ENCODE data around the gene DEPDC4.
A peak's percentile ranks its signal among the peaks of the same experiment; 100 is the strongest.
"Not testable (repeated sequence)": the region's sequence is repeated elsewhere in the genome, so short reads cannot be mapped to it uniquely, and the experiment has no call there.

The DEPDC4 gene

DNA sequence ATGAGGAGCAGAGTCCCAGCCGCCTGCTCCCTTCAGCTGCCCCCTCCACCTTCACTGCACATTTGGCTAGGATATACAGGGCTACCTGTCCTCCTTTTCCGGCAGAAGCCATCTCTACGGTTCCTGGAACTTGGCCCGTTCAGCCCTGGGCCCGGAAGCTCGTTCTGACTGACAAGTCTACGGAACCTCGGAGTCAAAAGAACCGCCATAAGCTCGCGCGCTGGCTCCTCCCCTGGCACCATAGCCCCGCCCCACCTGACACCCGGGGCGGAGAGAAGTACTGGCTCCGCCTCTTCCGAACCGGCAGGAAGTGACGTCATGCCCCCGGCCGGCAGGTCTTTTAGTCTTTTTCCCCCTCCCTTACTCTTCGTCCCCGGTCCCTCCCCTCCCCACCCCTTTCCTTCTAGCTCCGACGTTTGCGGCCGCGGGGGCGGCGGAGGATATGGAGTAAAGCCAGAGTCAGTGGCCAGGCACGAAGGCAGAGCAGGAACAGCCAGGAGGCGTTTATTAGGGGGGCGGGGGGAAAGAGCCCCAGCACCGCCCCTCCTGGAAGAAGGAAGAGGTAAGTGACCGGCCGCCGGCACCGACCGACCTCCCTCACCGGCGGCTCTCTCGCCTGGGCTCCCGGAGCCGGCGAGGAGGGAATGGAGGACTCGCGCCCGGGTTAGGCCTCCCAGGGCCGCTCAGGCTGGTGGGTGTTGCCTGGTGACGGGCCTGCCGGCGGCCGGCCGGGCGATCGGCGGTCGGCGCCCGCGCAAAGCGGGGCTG, at the start of gene DEPDC4, which contains the start of gene SCYL2:
DEPDC4 (minus strand) TSS at position 245 of the 768 bp plus-strand sequence; CDS start at position 242, 3 bp downstream.
SCYL2 (plus strand) TSS at position 343 of the 768 bp plus-strand sequence. CDS start 15,794 bp downstream, outside the sequence.
- DNase-seq, result peak; percentile 89 to 91

DNA sequence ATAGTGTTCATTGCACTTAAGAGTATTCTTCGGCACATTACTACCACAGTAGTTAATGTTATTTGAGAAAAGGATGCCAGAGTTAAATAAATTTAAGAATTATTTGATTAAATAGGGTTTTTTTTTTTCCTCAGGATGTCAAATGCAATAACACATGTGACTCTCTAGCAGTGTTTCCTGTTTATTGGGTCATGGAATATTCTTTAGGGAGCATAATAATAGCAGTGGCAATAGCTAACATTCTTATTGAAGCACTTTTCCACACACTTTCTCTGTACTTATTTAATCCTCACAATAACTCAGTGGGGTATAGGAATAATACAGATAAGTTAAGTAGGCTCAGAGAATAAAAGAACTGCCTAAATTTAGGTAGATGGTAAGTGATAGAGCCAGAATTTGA, 44.4 kb upstream of the DEPDC4 start:
- DNase-seq, result no peak

DNA sequence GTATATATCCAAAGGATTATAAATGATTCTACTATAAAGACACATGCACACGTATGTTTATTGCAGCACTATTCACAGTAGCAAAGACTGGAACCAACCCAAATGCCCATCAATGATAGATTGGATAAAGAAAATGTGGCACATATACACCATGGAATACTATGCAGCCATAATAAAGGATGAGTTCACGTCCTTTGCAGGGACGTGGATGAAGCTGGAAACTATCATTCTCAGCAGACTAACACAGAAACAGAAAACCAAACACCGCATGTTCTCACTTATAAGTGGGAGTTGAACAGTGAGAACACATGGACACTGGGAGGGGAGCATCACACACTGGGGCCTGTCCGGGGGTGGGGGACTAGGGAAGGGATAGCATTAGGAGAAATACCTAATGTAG, 41.3 kb upstream of the DEPDC4 start:
- not testable (repeated sequence) for DNase-seq

DNA sequence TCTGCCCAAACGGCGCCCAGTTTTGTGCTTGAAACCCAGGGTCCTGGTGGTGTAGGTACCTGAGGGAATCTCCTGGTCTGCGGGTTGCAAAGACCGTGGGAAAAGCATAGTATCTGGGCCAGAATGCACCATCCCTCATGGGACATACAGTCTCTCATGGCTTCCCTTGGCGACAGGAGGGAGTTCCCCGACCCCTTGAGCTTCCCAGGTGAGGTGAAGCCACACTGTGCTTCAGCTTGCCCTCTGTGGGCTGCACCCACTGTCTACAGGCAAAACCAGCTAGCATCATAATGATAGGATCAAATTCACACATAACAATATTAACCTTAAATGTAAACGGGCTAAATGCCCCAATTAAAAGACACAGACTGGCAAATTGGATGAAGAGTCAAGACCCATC, 37.5 kb upstream of the DEPDC4 start:
- not testable (repeated sequence) for DNase-seq

DNA sequence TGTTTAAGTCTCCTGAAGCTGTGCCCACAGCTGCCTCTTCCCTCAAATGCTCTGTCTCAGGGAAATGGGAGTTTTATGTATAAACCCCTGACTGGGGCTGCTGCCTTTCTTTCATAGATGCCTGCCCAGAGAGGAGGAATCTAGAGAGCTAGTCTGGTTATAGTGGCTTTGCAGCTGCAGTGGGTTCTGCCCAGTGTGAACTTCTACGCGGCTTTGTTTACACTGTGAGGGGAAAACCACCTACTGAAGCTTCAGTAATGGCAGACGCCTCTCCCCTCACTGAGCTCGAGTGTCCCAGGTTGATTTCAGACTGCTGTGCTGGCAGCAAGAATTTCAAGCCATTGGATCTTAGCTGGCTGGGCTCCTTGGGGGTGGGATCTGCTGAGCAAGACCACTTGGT, 37.0 kb upstream of the DEPDC4 start:
- no peak for DNase-seq

DNA sequence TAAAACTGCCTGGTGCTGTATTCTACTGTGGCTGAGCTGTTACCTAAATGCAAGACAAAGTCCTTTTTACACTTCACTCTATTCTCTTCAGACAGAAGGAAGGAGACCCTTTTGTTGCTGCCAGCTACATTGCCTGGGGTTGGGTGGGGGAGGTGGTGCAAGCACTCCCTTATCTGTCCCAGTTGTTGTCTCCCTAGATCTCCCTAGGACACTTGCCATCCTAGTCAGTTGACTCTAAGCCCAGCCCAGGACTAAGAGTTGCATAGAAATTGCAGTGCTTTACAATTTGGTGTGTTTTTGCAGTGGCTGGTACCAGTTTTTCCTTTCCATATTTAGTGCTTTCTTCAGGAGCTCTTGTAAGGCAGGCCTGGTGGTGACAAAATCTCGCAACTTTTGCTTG, 35.2 kb upstream of the DEPDC4 start:
- no peak for DNase-seq

DNA sequence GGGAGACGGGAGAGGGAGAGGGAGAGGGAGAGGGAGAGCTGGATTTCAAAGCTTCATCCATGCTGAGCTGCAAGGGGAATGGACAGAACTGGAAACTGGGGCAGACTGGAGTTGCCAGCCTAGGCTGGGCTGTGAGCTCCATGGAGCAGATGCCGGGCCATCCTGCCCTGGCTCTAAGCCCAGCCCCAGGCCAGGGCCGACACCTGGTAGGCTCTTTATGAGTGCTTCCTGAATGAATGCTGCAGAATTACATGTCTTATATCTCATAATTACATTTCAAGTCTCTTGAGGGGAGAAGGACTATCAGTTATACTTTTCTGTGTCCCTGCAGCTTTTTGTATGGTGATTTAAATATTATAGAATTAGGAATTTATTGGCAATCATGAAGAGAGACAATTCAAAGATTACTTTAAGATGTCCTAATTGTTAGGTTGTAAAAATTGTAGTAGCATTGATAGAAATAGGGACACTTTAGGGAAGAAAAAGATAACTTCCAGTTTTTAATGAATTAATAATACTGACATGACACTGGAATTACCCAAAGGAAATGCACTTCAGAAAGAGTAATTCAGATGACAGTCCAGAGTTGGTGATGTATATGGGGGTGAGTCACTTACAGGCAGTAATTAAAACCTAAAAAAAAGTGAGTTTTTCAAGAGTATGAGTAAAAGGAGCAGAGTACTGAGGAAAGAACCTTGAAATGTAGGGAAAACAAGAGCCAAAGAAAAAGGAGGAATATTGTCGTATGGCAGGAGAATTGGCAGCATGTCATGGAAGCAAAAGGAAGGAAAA, 29.1 kb upstream of the DEPDC4 start:
- DNase-seq, result no peak

DNA sequence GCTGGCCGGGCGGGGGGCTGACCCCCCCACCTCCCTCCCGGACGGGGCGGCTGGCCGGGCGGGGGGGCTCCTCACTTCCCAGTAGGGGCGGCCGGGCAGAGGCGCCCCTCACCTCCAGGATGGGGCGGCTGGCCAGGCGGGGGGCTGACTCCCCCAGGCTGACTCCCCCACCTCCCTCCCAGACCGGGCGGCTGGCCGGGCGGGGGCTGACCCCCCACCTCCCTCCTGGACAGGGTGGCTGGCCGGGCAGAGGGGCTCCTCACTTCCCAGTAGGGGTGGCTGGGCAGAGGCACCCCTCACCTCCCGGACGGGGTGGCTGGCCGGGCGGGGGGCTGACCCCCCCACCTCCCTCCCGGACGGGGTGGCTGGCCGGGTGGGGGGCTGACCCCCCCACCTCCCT, 27.5 kb upstream of the DEPDC4 start:
- DNase-seq, result not testable (repeated sequence)

DNA sequence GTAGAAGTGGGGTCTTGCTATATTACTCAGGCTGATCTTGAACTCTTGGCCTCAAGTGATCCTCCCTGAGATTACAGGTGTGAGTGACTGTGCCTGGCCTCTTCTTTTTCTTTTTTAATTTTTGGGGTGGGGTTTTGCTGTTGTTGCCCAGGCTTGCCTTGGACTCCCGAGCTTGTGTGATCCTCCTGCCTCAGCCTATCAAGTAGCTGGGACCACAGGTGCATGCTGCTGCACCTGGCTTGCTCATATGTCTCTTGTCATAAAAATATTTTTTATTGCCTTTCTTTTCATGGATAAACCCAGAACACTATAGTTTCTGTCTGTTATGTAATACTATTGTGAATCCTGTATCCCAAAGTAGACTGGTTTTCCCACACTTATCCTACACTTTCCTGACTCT, 26.1 kb upstream of the DEPDC4 start:
- no peak for DNase-seq

DNA sequence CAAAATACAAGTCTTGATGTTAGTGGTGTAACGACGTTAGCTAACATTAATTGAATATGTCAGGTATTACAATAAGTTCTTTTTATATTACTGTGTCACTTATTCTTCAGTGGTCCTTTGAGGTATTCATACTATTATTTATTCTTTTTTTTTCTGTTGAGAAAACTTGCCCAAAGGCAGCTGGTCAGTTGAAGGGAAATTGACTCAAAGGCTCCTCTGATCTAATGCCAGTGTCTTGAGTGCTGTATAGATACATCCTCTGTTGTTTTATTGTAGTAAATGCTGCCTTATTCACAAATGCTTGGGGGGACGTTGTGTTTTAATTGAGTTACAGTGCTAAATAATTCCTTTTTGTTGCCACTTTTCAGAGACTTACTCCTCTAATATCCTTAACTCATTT, 23.1 kb upstream of the DEPDC4 start:
- DNase-seq, result no peak

DNA sequence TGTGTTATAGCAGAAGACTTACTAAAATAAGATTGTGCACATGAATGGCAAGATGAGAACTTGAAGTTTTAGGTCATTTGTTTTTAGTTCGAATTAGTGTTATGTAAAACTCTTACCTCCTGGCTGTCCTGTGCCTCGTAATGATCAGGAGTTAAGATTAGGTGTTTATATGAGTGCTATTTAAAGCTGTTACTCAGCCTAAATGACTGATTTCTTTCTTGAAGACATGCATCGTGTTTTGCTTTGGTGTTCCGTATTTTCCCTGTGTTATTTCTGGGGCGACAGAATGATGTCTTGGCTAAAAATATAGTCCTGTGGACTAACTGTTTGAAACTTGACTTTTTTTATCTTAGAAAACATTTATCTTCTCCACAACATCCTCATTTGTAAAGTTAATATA, 22.2 kb upstream of the DEPDC4 start:
- DNase-seq, result no peak

DNA sequence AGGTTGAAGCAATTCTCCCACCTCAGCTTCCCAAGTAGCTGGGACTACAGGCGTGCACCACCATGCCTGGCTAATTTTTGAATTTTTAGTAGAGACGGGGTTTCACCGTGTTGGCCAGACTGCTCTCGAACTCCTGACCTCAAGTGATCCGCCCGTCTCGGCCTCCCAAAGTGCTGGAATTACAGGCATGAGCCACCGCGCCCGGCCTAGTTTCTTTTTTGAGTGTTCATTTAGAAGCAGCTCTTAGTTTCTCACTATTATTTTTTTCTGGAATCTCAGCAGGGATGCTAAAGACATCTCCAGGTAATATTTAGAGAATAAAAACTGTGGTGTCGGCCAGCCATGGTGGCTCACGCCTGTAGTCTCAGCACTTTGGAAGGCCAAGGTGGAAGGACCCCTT, 17.7 kb upstream of the DEPDC4 start:
- not testable (repeated sequence) for DNase-seq

DNA sequence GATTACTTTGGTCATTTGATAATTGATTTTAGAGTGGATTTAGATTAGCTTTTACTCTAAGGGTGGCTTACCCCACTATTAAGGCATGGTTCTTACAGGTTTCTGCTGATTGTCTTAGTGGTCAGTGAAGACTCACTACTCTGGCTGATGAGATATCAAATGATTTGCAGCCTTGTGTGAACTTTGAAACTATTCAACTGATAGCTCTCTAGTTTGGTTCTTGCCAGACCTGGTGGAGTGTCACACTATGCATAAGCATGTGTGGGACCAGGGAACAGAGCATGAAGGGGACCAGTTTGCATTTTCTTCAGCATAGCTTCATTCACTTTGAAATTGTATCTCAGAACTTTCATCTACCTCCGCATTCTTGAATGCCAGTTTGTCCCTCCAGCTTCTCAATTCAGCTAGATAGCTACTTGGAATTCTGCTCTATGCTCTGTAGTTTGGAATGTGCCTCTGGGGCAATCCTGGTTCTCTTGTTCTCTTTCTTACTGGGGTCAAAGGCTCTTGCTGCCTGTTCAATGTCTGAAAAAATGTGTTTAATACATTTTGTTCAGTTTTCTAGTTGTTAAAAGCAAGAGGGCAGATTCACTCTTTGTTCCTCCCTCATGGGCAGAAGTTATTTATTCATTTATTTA, 12.8 kb upstream of the DEPDC4 start:
- no peak for DNase-seq

DNA sequence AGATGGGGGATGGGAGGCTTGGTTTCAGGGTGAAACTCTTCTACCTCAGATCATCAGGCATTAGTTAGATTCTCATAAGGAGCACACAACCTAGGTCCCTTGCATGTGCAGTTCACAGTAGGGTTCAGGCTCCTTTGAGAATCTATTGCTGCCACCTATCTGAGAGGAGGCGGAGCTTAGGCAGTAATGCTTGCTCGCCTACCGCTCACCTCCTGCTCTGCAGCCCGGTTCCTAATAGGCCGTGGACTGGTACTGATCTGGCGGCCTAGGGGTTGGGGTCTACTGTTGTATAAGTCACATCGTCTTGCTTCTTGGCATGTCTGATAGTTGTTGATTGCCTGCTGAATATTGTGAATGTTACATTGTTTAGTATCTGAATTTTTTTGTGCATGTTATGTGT, 12.3 kb upstream of the DEPDC4 start:
- DNase-seq, result no peak

DNA sequence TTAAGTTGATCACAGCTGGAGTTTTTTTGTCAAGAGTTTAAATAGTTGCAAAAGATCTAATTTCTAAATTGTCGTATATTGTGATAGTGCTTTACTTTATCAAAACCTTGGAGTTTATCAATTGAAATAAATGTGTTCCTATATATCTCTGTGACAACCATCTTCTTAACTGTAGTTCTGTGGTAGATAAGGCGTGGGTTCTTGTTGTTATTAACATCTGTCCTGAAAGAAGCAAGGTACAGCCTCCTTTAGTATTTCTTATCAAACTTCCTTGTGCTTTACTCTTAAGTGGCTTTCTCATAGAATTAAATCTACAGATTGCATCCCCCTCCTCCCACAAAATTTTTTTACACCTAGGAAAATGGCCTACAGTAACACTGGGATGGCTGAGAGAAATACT, 7.4 kb upstream of the DEPDC4 start:
- DNase-seq, result no peak

DNA sequence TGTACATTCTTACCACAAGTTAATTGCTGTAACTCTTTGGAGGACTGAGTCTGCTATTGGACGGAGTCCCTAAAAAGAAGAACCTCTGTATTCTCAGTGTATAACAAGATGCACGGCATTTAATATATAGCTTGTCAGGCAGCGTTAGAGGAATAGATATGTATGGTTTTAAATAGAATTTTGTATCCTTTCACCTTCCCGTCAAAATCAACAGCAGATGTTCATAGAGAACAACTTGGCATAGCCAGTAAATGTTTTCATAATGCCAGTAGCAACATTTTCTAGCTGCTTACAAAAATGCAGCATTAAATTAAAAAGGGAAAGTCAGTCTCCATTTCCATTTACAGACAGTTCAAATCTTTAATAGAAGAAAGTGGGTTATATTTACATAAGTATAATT, 6.9 kb upstream of the DEPDC4 start:
- DNase-seq, result no peak

DNA sequence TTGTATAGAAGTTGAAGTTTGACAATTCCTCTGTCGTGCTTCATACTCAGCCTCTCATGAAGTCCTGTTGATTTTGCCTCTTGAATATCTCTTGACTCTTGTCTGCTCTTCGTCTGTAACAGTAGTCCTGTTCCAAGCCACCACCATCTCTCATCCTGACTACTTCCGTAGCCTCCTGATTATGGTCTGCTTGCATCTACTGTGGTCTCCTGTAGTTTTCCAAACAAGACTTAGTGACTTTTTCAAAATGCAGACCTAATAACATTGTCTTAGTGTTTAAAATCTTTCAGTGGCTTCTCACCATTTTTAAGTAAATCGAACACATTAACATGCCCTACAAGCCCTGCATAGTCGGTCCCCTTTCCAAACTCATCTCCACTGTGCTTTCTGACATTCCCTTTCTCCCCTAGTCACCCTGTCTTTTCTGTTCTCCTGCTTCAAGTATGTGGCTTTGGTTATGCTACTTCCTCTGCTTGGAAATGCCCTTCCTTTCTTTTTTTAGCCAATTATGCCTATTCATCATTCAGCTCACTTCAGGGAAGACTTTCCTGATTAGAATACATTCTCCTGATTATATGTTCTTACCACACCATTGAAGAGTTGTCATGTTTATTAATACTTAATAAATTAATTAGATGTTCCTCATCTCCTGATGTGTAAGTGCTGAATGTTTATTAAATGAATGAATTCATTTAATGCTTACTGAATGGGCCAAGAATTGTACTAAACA, 2.1 kb upstream of the DEPDC4 start:
- DNase-seq, result no peak

DNA sequence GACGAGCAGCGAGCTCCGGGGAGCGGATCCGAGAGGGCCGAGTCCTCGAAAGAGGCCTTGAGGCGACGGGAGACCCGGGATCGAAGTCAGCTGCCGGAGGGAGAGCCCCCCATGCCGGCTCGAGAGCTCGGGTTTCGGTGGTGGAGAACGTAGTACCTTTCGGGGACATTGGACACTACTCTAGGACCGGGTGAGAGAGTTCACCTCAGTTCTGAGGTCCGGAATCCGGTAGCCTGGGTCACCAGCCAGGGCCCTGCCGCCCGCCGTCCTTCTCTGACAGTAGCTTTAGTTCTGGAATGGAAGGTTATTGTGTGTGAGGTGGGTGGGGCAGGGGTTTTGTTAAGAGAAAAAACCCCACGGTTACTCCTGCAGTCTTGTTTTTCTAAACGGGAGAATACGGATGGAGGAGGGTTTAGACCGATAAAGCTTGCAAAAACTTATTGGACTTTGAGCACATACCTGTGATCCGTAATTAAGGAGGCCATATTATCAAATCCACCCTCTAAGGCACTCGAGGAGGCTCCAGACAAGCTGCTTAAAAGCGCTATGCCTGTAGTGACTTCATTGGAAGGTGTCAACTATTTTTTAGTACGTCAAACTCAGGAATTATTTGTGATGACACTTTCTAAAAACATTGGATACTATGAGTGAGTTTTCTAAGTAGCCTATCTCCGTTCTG, 863 bp upstream of the DEPDC4 start:
- DNase-seq, result peak in 1 of 2 experiments; percentile 4

DNA sequence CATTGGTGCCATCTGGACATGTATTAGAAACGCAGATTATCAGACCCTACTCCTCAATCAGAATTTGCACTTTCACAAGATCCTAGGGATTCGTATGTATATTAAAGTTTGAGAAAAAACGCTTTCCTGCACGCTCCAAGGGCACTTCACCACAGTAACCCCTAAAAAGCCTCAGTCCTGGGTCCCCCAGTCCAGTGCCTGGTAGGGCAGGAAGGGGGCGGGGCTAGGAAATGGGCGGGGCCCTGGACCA, 369 bp downstream of the DEPDC4 start:
- peak in 1 of 2 experiments; percentile 95 for DNase-seq

DNA sequence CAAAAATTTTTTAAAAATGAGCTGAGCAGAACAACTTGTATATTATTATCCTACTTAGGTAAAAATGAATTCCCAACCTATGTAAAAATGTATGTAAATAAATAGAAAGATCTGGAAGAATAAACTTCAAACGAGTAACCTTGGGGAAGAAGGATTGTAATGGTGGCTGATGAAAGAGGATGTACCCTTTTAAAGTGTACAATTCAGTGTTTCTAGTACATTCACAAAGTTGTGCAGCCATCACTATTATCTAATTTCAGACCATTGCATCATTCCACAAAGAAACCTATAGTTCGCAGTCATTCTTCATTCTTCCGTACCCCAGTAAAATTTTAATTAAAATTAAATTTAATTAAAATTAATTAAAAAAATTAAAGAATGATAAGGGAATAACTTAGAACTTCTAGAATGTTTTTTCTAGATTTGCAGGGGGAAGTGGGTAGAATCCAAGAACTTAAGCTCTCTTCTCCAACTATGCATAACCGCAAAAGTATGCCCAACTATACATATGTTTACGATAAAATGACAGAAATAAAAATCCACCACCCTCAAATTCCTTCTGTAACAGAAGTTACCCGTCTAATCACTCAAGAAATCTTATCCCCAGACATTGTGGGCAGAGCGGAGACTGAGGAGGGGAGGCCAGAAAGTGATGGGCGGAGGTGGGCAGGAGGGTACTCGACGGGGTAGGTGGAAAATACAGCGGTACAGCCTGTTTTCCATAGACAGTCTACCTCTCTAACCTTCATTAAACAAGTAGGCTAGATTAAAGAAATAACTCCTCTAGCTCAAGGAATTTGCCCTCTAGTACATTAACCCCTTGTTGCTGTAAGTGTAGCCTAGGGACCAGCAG, 921 bp downstream of the DEPDC4 start:
- no peak for DNase-seq

DNA sequence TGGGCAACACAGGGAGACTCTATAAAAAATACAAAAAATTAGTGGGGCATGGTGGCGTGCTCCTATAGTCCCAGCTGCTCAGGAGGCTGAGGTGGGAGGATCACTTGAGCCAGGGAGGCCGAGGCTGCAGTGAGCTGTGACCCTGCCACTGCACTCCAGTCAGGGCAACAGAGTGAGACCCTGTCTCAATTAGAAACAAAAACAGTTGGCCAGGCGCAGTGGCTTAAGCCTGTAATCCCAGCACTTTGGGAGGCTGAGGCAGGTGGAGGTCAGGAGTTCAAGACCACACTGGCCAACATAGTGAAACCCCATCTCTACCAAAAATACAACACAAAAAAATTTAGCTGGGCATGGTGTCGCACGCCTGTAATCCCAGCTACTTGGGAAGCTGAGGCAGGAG, 1.8 kb downstream of the DEPDC4 start:
- DNase-seq, result not testable (repeated sequence)

DNA sequence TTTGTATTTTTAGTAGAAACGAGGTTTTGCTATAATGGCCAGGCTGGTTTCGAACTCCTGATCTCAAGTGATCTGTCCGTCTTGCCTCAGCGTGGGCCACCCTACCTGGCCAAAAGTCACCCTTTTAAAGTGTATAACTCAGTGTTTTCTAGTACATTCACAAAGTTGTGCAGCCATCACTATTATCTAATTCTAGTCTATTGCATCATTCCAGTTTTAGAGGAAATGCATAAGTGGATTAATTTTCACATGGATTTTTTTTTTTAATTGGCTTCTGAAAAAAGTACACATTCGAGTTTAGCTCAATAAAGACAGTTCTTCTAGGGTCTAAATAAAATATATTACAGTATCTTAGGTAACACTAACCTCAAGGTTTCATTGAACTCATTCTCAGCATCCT, 3.7 kb downstream of the DEPDC4 start:
- DNase-seq, result no peak

Data from stimulated activated CD4-positive, alpha-beta T cell treated with anti-CD3 and anti-CD28 coated beads, Interleukin-4, amount 100 ng/mL, for 4 hours (primary cell).